Esophagus (tissue), 2 donors: ENCODE measurements around the gene NUP107. TPM values are rescaled to one million over a fixed set of nuclear protein-coding genes. Genes with fewer than 3 reads are reported as not detected.

ENCODE experiments used
- H3K27ac ChIP-seq, 2 donors: one replicate each; pipeline ENCODE4 v1.5.1; 2013; ENCODE audit warnings: low read depth in 2 of 2, mild to moderate bottlenecking in 2 of 2, inconsistent platforms in 1 of 2, low read length in 1 of 2, moderate library complexity in 1 of 2
- H3K27me3 ChIP-seq, 2 donors: one replicate each; pipeline ENCODE4 v1.6.1; 2013; ENCODE audit warnings: low read length in 2 of 2, control low read depth in 1 of 2, mild to moderate bottlenecking in 1 of 2; ENCODE audit not compliant: insufficient read depth in 2 of 2, control insufficient read depth in 1 of 2
- H3K36me3 ChIP-seq, 2 donors: one replicate each; pipeline ENCODE4 v1.6.1; 2013; ENCODE audit warnings: low read length in 1 of 2; ENCODE audit not compliant: control insufficient read depth in 2 of 2, insufficient read depth in 2 of 2
- H3K4me1 ChIP-seq, 2 donors: one replicate each; pipeline ENCODE4 v1.6.1; 2013; ENCODE audit warnings: low read length in 1 of 2; ENCODE audit not compliant: control insufficient read depth in 2 of 2, insufficient read depth in 2 of 2
- H3K4me3 ChIP-seq, 2 donors: one replicate each; pipeline ENCODE4 v1.5.1; 2013; ENCODE audit warnings: low read length in 2 of 2, mild to moderate bottlenecking in 2 of 2, low read depth in 1 of 2, moderate library complexity in 1 of 2
- H3K9me3 ChIP-seq, 2 donors: one replicate each; pipeline ENCODE4 v1.6.1; 2013; ENCODE audit warnings: mild to moderate bottlenecking in 2 of 2, low read depth in 1 of 2, low read length in 1 of 2, moderate library complexity in 1 of 2; ENCODE audit not compliant: control insufficient read depth in 2 of 2, insufficient read depth in 1 of 2
- WGBS, 2 donors: extraction: QIAGEN DNeasy Blood & Tissue Kit; methylation state at CpG; one replicate each; pipeline ENCODE4 v1.1.7; 2013; 5-methylcytosine and 5-hydroxymethylcytosine counted together
- polyA plus RNA-seq, 2 donors: library from polyadenylated mRNA; stranded (reverse); fragments of 200-250 nt; gene quantifications; one replicate each; pipeline ENCODE4 v1.2.3, GENCODE V29; 2013
- donor health status: healthy with polysubstance abuse.
- donor health status: Bipolar disorder and iron deficiency.

The NUP107 gene
- polyA plus RNA-seq, 2 donors: 13.6 to 14.8 TPM

GRCh38 chr12:68749861-68750260, 63.1 kb downstream of the NUP107 start:
- no peaks in the 10 kb centered on the region for H3K27me3 ChIP-seq
- WGBS, 2 donors: 83 to 92% methylated on average over 4 of the region's 4 CpGs
- H3K4me3 ChIP-seq: no peak overlapping the region
- peaks cover 0 to 4% of the 10 kb centered on the region in 2 donors for H3K36me3 ChIP-seq
- H3K4me1 ChIP-seq: no peaks in the 10 kb centered on the region
- H3K27ac ChIP-seq: no peak overlapping the region
- no peaks in the 10 kb centered on the region for H3K9me3 ChIP-seq

GRCh38 chr12:68750506-68750905, 63.7 kb downstream of the NUP107 start:
- no peaks in the 10 kb centered on the region for H3K9me3 ChIP-seq
- H3K27me3 ChIP-seq: no peaks in the 10 kb centered on the region
- H3K4me3 ChIP-seq: no peak overlapping the region
- WGBS, 2 donors: 81 to 89% methylated on average over 4 of the region's 4 CpGs
- H3K36me3 ChIP-seq: peaks cover 0 to 5% of the 10 kb centered on the region in 2 donors
- no peak overlapping the region for H3K27ac ChIP-seq
- H3K4me1 ChIP-seq: no peaks in the 10 kb centered on the region

- H3K9me3 ChIP-seq: no peaks in the 10 kb centered on the region
- H3K4me3 ChIP-seq: no peak overlapping the region
- no peaks in the 10 kb centered on the region for H3K27me3 ChIP-seq
- H3K4me1 ChIP-seq: no peaks in the 10 kb centered on the region
- H3K36me3 ChIP-seq: peaks cover 0 to 3% of the 10 kb centered on the region in 2 donors
- no peak overlapping the region for H3K27ac ChIP-seq
- WGBS, 2 donors: 83 to 97% methylated on average over 4 of the region's 4 CpGs
Measured at GRCh38 chr12:68755536-68756243, 68.9 kb downstream of the NUP107 start.

GRCh38 chr12:68759852-68760251, 73.1 kb downstream of the NUP107 start:
- H3K27me3 ChIP-seq: no peaks in the 10 kb centered on the region
- no peaks in the 10 kb centered on the region for H3K9me3 ChIP-seq
- peaks cover 3 to 6% of the 10 kb centered on the region in 2 donors for H3K36me3 ChIP-seq
- no peak overlapping the region for H3K4me3 ChIP-seq
- H3K27ac ChIP-seq: no peak overlapping the region
- WGBS, 2 donors: 90 to 92% methylated on average over 5 of the region's 5 CpGs
- peaks cover 0 to 5% of the 10 kb centered on the region in 2 donors for H3K4me1 ChIP-seq

DNA sequence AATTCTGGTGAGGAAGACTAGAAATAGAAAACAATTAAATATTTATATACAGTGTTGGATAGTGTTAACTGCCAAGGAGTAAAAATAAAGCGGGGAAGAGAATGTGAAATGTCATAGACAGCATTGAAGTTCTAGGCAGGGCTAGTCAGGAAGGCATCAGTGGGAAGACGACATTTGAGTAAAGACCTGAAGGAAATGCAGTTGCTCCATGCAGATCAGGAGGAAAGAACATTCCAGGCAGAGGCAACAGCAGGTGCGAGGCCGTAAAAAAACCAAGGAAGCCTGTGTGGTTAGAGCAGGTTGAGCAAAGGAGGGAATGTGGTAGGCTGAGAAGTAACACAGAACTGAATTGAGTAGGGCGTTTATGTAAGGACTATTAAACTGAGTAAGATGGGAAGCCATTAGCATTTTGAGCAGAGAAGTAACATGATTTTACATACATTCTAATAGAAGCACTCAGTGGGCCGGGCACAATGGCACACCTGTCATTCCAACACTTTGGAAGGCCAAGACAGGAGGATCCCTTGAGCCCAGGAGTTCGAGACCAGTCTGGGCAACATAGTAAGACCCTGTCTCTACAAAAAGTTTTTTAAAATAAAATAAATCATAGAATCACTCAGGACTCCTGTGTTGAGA, 74.1 kb downstream of the NUP107 start:
- WGBS, 2 donors: 94 to 96% methylated on average over 7 of the region's 7 CpGs
- H3K4me1 ChIP-seq: peaks cover 0 to 5% of the 10 kb centered on the region in 2 donors
- no peak overlapping the region for H3K27ac ChIP-seq
- H3K9me3 ChIP-seq: no peaks in the 10 kb centered on the region
- H3K36me3 ChIP-seq: peaks cover 3% of the 10 kb centered on the region in 2 donors
- H3K27me3 ChIP-seq: no peaks in the 10 kb centered on the region
- H3K4me3 ChIP-seq: no peak overlapping the region

DNA sequence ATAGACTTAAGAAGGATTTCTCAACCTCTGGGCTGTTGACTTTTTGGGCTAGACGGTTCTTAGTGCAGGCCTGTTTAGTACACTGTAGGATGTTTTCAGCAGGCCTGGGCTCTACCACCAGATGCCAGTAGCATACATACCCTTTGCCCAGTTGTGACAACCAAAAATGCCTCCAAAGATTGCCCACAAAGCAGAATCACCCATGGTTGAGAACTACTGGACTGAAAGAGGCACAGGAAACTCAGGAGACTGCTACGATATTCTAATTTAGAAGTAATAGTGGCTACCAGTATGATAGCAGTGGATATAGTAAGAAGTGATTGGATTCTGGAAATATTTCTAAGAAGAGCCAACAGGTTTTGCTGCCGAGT, 74.6 kb downstream of the NUP107 start:
- WGBS, 2 donors: 95 to 96% methylated on average over 3 of the region's 3 CpGs
- H3K27me3 ChIP-seq: no peaks in the 10 kb centered on the region
- H3K36me3 ChIP-seq: peaks cover 3% of the 10 kb centered on the region in 2 donors

DNA sequence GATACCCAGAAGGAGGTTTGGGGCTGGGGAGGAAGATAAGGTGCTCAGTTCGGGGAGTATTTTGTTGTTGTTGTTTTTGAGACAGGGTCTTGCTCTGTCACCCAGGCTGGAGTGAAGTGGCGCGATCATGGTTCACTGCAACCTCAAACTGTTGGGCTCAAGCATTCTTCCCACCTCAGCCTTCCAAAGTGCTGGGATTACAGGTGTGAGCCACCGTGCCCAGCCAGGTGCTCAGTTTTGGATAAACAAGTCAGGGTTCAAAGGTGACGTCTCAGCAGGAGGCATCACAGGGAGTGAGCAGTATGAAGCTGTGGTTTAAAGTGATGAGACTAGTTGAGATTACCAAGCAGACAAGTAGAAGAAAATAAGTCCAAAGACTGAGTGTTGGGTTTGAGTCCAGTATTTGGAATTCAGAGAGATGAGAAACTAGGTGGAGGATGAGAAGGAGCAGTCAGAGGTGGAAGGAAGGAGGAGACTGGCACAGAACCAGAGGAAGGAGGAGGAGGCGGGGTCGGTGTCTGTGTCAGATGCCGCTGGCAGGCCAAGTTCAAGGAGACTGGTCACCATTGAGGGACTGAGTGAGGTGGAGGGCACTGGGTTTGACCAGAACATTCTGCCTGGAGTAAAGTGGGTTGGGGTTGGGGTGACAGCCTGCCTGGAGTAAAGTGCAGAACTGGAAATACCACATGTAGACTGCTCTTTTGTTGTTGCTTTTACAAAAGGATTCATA, 75.3 kb downstream of the NUP107 start:
- no peaks in the 10 kb centered on the region for H3K9me3 ChIP-seq
- H3K27ac ChIP-seq: no peak overlapping the region
- H3K27me3 ChIP-seq: no peaks in the 10 kb centered on the region
- peaks cover 3% of the 10 kb centered on the region in 2 donors for H3K36me3 ChIP-seq
- H3K4me3 ChIP-seq: no peak overlapping the region
- H3K4me1 ChIP-seq: peaks cover 0 to 5% of the 10 kb centered on the region in 2 donors
- 81 to 83% methylated on average over 8 of the region's 8 CpGs for WGBS, 2 donors

More for the DNA sequence above, 74.6 kb downstream of the NUP107 start:
- no peak overlapping the region for H3K27ac ChIP-seq
- no peaks in the 10 kb centered on the region for H3K9me3 ChIP-seq
- H3K4me3 ChIP-seq: no peak overlapping the region
- H3K4me1 ChIP-seq: peaks cover 0 to 5% of the 10 kb centered on the region in 2 donors

- Histone ChIP-seq H3K36me3 (peaks cover 3% of the 10 kb centered on the region in 2 donors), H3K4me1 (peaks cover 0 to 5% of the 10 kb centered on the region in 2 donors), H3K4me3 (no peak overlapping the region), H3K27ac (peak overlapping the region in 1 of 2 donors; percentile 9), H3K9me3 (no peaks in the 10 kb centered on the region), H3K27me3 (no peaks in the 10 kb centered on the region)
- 89 to 95% methylated on average over 3 of the region's 3 CpGs for WGBS, 2 donors
Measured at GRCh38 chr12:68762691-68763090, 75.9 kb downstream of the NUP107 start.

DNA sequence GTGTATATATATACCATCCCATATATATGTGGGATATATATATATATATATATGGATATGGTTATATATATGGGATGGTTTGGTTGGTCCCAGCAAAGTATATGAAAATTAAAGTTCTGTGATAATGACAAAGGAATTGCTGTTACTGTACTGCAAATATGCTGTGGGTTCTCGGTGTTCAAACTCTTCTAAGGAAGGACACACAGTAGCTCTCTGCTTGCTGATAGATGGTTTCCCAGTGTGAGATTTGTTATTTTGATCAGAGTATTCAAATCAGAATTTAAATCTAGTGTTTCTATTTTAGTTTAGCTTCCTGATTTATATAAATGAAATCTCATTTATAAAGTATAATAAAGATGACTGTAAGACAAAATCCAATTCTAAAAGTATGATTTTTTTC, 78.9 kb downstream of the NUP107 start:
- H3K4me3 ChIP-seq: no peak overlapping the region
- no peak overlapping the region for H3K27ac ChIP-seq
- H3K27me3 ChIP-seq: no peaks in the 10 kb centered on the region
- H3K4me1 ChIP-seq: peaks cover 0 to 5% of the 10 kb centered on the region in 2 donors
- H3K9me3 ChIP-seq: no peaks in the 10 kb centered on the region
- peaks cover 3% of the 10 kb centered on the region in 2 donors for H3K36me3 ChIP-seq
- WGBS, 2 donors: 97% methylated on average over 1 of the region's 1 CpG
